OCI-LY7 (cell line): ENCODE results near the gene NKAIN2. TPM values are rescaled to one million over a fixed set of nuclear protein-coding genes. Genes with fewer than 3 reads are reported as not detected.
"Not testable (repeated sequence)": the region's sequence is repeated elsewhere in the genome, so short reads cannot be mapped to it uniquely, and the experiment has no call there.

Source experiments
- BruUV-seq: library from RNA; stranded (reverse); fragments of 400-500 nt; replicated peaks from 2 replicates; lab custom pipeline; 2021; lab: Mats Ljungman, UMichigan
- CTCF ChIA-PET: fragments of 300-600 bp; sonication (Branson Sonifier 250); formaldehyde crosslinking; loops from one replicate; lab custom pipeline; 2022; ENCODE audit warnings: antibody characterized with exemption; ENCODE audit not compliant: unreplicated experiment; lab: Charles Lee
- POLR2A ChIA-PET: fragments of 300-600 bp; sonication (Branson Sonifier 250); formaldehyde crosslinking; loops from one replicate; lab custom pipeline; 2022; ENCODE audit warnings: antibody characterized with exemption; lab: Charles Lee
- DNase-seq: peaks from one replicate; pipeline ENCODE4 v3.0.0-alpha.2; 2015; ENCODE audit warnings: low spot score
- H2AFZ ChIP-seq: fragments of 200-600 bp; sonication (generic), shearing (Covaris generic); 2 replicates; pipeline ENCODE4 v1.6.1; 2014; ENCODE audit warnings: mild to moderate bottlenecking, antibody characterized with exemption, low read length, moderate library complexity
- H3K27ac ChIP-seq: fragments of 200-600 bp; sonication (generic); 2 replicates; pipeline ENCODE4 v1.5.1; 2014; ENCODE audit warnings: mixed run types, low read depth, mild to moderate bottlenecking, moderate library complexity, low read length, inconsistent platforms; ENCODE audit not compliant: poor library complexity, severe bottlenecking
- H3K36me3 ChIP-seq: fragments of 200-600 bp; sonication (generic); 2 replicates; pipeline ENCODE4 v1.6.1; 2014; ENCODE audit warnings: mild to moderate bottlenecking, antibody characterized with exemption, low read length, moderate library complexity, mixed read lengths; ENCODE audit not compliant: insufficient read depth
- H3K4me1 ChIP-seq: fragments of 200-600 bp; sonication (generic); 2 replicates; pipeline ENCODE4 v1.5.1; 2014; ENCODE audit warnings: mild to moderate bottlenecking, low read length; ENCODE audit not compliant: insufficient read depth, poor library complexity, severe bottlenecking
- H3K4me2 ChIP-seq: fragments of 200-600 bp; sonication (generic); 2 replicates; pipeline ENCODE4 v1.6.1; 2014; ENCODE audit warnings: mild to moderate bottlenecking, low read length
- H3K4me3 ChIP-seq: fragments of 200-600 bp; sonication (generic); 2 replicates; pipeline ENCODE4 v1.5.1; 2014; ENCODE audit warnings: mild to moderate bottlenecking, low read depth, low read length; ENCODE audit not compliant: poor library complexity, severe bottlenecking
- H3K79me2 ChIP-seq: fragments of 200-600 bp; sonication (generic); 2 replicates; pipeline ENCODE4 v1.6.1; 2016; ENCODE audit warnings: low read depth, mild to moderate bottlenecking, low read length, moderate library complexity, mixed read lengths; ENCODE audit not compliant: insufficient read depth
- H3K9me2 ChIP-seq: fragments of 200-600 bp; sonication (generic); 2 replicates; pipeline ENCODE4 v1.6.1; 2016; ENCODE audit warnings: mild to moderate bottlenecking, low read length, mixed read lengths; ENCODE audit not compliant: insufficient read depth
- H3K9me3 ChIP-seq: fragments of 200-600 bp; sonication (generic); 2 replicates; pipeline ENCODE4 v1.6.1; 2014; ENCODE audit warnings: mild to moderate bottlenecking, mixed run types, low read length, mixed read lengths
- H4K20me1 ChIP-seq: fragments of 200-600 bp; sonication (generic); 2 replicates; pipeline ENCODE4 v1.6.1; 2014; ENCODE audit warnings: mild to moderate bottlenecking, antibody characterized with exemption, low read length, moderate library complexity, mixed read lengths; ENCODE audit not compliant: insufficient read depth
- CTCF ChIP-seq: fragments of 200-600 bp; sonication (generic); conservative IDR thresholded peaks from 2 replicates; pipeline ENCODE4 v1.5.1; 2014; ENCODE audit warnings: mild to moderate bottlenecking, antibody characterized with exemption, low read length, moderate library complexity, mixed read lengths
- EZH2phosphoT487 ChIP-seq: fragments of 200-600 bp; sonication (generic); IDR thresholded peaks from 2 replicates; pipeline ENCODE4 v1.6.1; 2018; ENCODE audit warnings: low read depth, borderline replicate concordance, mild to moderate bottlenecking, mixed run types, antibody characterized with exemption, low read length, moderate library complexity, mixed read lengths
- intact Hi-C: fragments of 100-400 bp; cut with micrococcal nuclease; formaldehyde crosslinking; loops from one replicate; pipeline ENCODE4 v1.10.0; 2022; ENCODE audit not compliant: unreplicated experiment
- total RNA-seq, 2 experiments: library from RNA; depleted of rRNA in 1 of 2; stranded (reverse); fragments of >200 nt in 1 of 2; shearing (Covaris generic) in 1 of 2; gene quantifications; 2 replicates each; pipeline ENCODE4 v1.2.3, GENCODE V29; 2014 to 2022

Gene NKAIN2
- total RNA-seq, 2 experiments from 2014 or later = not detected

- TF ChIP-seq EZH2phosphoT487 (no peak), CTCF (no peak)
- no TSS peak for BruUV-seq
- Histone ChIP-seq H3K9me3 (no peaks in the 10 kb centered on the region), H3K4me1 (no peaks in the 10 kb centered on the region), H2AFZ (no peak overlapping the region), H3K4me2 (no peak overlapping the region), H3K9me2 (no peaks in the 10 kb centered on the region), H3K36me3 (no peaks in the 10 kb centered on the region), H4K20me1 (no peaks in the 10 kb centered on the region), H3K27ac (no peak overlapping the region), H3K4me3 (no peak overlapping the region), H3K79me2 (no peaks in the 10 kb centered on the region)
- ChIA-PET POLR2A (no interaction called here), CTCF (no interaction called here)
- DNase-seq = no peak
- intact Hi-C loops = no loop called here
Measured at GRCh38 chr6:124298730-124299129, 495.1 kb downstream of the NKAIN2 start.

GRCh38 chr6:124300907-124301306 is 497.2 kb downstream of the NKAIN2 start:
- H3K9me2 ChIP-seq, H3K4me3 ChIP-seq, H2AFZ ChIP-seq, intact Hi-C loops, H3K79me2 ChIP-seq, H3K9me3 ChIP-seq, H3K4me2 ChIP-seq, H3K36me3 ChIP-seq, BruUV-seq, H3K4me1 ChIP-seq, H3K27ac ChIP-seq, DNase-seq, H4K20me1 ChIP-seq, CTCF ChIA-PET: not testable (repeated sequence)
- POLR2A ChIA-PET = interaction anchor here (0.6 kb wide), 1 partner anchor 23 kb away, joined by 4 read pairs; no protein-coding TSS in a partner anchor

- intact Hi-C loops = no loop called here
- Histone ChIP-seq H3K27ac (no peak overlapping the region), H3K9me3 (no peaks in the 10 kb centered on the region), H3K79me2 (no peaks in the 10 kb centered on the region), H3K4me3 (no peak overlapping the region), H3K4me1 (no peaks in the 10 kb centered on the region), H3K36me3 (no peaks in the 10 kb centered on the region), H4K20me1 (no peaks in the 10 kb centered on the region), H3K9me2 (no peaks in the 10 kb centered on the region), H2AFZ (no peak overlapping the region), H3K4me2 (no peak overlapping the region)
- no TSS peak for BruUV-seq
- no peak for DNase-seq
- POLR2A ChIA-PET = interaction anchor here (1.7 kb wide), 1 partner anchor 10 kb away, joined by 4 read pairs; no protein-coding TSS in a partner anchor
- CTCF ChIA-PET = no interaction called here
- TF ChIP-seq CTCF (no peak), EZH2phosphoT487 (no peak)
Measured at GRCh38 chr6:124303971-124304370, 500.3 kb downstream of the NKAIN2 start.
